ENCODE measurements around the gene MACROD2.
"Not testable (repeated sequence)": the region's sequence is repeated elsewhere in the genome, so short reads cannot be mapped to it uniquely, and the experiment has no call there.

Gene MACROD2

DNA sequence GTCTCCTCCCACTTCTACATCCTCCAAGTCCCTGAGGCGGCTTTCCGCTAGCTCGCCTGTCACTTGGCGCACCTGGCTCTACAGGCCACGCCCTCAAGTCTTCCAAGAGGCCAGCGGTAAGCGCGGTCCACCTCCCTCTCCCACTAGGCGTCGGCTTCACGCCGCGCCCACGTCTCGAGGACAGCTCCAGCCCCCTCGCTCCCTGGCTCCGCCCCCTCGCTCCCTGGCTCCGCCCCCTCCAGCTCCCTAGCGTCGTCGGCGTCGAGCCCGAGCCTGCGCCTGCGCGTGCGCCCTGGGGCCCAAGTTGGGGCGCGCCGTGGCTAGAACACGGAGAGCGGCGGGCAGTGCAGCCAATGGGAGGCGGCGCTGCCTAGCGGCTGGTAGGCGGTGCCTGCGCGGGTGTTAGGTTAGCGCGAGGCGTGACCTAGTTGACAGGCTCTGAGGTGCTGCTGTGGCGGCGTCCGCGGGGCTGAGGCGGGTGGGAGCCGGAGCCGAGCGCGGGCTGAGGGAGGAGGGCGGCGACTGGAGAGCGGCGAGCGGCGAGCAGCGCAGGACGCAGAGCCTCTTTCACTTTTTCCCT is at the start of gene MACROD2:
TSS of gene MACROD2 (plus strand) at position 431 of the 580 bp plus-strand sequence.
- no peak for DNase-seq (ENCODE audit: low read depth, low spot score)

DNA sequence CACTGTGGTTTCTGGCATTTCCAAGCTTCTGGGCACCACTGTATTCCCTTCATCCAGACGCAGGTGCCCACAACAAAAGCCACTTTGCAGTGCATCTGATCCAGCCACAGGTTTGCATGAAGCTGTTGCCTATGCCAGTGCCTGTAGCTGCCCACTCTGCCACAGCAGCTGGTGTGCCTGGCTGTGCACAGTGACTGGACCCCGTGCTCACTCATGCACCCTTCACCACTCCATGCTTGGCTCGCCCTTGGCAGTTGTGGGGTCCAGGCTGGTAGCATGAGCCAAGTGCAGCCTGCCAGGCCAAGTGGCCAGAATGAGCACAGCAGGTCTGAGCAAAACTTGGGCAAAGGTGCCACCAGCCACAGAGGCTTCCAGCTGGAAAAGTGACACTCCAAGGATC is 47.6 kb upstream of the MACROD2 start:
- DNase-seq (ENCODE audit: low read depth, low spot score): no peak

DNA sequence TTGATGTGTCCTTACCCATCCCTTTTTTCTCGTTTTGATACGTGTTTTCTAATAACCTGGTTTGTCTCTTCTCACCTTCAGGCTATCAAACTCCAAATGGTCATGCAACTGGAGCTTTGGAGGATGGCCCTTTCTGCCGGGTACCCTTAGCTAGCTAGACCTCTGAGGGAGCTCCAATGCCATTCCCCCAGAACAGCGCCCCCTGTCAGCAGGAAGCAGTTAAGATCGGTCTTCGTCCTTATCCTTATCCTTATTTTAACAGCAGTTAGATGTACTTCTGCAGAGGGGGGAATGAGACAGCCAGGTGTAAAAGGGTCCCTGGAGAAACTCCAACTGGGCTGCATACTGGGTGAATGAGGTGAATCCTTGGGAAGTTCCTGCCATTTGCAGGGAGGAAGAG is 42.1 kb upstream of the MACROD2 start:
- no peak for DNase-seq (ENCODE audit: low read depth, low spot score)

DNA sequence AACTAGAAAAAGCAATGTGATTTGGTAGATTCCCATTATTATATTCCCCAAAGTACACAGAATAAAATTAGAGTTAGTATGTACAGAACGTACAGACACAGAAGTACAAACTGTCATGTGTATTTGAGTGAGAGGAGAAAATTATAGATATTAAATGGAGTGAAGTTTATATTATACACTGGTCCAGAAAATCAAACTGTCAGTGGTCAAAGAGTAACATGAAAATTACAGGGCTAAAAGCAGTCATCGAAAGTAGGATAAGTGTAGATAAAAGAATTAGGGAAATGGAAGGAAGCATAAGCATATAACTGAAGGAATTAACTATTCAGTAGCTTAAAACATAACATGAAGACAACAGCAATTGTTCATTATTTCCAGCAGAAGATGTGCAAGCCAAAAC is 35.2 kb upstream of the MACROD2 start:
- DNase-seq (ENCODE audit: low read depth, low spot score): no peak

DNA sequence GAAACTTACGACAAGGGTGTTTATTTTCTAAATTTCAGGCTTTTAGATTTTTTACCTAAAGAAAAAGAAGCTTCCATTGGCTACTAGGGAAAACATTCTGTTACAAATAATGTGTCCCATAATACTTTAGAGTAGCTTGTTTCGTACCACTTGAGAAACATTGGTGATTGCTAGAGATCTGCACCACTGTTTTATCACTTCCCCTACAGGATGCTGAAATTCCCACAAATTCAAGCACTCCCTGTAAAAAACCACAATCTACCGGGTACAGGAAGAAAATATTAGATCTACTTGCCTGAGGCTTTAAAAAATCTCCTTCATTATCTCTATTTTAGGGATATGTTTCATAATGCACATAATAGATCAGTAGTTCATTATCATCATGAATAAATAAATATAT is 34.8 kb upstream of the MACROD2 start:
- no peak for DNase-seq (ENCODE audit: low read depth, low spot score)

DNA sequence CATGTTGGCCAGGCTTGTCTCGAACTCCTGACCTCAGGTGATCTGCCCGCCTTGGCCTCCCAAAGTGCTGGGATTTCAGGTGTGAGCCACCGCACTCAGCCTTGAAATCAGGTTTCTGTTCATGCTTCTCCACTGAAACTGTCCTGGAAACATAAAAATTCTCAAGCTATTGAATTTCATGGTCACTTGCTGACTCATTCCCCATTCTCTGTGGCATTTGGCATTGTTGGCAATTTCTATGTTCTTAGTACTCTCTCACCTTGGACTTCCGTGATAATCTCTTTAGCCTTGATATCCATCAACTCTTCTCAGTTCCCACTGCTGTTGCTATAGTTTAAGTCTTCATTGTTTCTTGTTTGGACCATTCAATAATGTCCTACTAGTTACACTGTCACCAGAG is 11.1 kb upstream of the MACROD2 start:
- DNase-seq (ENCODE audit: low read depth, low spot score): no peak

DNA sequence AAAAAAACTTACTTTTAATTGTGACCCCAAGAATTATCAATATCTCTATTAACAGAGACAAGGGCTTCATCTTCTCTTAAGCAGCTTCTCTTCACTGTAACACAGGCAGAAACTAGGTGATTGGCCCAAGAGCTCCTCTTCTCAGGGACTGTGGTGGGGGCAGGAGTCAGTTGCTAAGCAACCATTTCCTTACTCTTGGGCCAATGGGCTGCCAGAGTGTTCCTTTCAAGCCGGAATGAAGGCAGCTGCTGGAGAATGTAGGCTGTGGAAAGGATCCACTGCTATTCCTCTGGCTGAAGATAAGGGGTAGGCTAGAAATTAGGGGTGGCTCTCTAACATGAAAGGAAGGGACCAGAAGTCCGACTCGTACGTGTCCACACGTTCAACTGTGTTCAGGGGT is 4.9 kb upstream of the MACROD2 start, which contains the start of gene SEL1L2:
TSS of gene SEL1L2 (minus strand) at position 150 of the 400 bp plus-strand sequence. CDS start at position 70, 80 bp downstream.
- DNase-seq (ENCODE audit: low read depth, low spot score): no peak

DNA sequence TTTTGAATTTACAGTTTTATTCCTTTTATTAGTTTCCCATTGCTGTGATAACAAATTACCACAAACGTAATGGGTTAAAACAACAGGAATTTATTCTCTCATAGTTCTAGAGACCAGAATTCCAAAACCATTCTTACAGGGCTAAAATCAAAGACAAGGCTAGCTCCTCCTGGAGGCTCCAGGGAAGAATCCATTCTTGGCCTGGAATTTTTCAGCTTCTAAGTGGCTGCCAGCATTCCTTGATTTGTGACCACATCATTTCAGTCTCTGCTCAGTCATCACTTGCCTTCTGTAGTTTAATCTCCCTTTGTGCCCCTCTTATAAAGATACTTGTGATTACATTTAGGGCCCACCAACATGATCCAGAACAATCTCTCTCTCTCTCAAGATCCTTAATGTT is 4.0 kb upstream of the MACROD2 start:
- DNase-seq (ENCODE audit: low read depth, low spot score): no peak

DNA sequence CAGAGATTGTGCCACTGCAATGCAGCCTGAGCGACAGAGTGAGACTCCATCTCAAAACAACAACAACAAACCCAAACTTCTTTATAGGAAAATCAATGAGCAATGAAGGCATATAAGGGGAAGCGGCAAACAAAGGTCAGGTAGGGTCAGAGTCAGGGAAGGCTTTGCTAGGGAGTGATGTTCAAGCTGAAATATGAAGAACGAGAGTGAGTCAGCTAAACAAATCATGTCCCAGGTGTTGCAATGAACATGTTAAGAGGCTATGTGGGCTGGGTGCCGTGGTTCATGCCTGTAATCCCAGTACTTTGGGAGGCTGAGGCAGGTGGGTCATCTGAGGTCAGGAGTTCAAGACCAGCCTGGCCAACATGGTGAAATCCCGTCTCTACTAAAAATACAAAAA is 3.4 kb upstream of the MACROD2 start:
- DNase-seq (ENCODE audit: low read depth, low spot score): not testable (repeated sequence)

DNA sequence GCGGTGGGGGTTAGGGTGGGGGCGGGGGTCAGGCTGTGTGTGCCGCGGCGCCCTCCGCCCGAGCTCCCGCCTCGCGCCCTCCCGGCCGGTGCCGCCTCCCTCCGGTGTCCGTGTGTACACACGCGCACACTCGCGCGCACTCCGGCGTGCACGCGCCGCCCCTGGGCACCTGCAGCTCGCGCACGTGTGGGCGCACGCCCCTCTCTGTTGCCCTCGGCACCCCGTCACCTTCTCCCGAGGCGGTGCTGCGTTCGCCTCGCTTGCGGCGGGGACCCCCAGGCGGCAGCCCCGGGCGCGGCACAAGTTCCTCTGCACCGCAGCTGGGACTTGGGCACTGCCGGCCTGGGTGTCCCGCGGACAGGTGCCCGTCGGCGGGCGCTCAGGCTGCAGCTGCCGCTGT is 525 bp downstream of the MACROD2 start:
- no peak for DNase-seq (ENCODE audit: low read depth, low spot score)

DNA sequence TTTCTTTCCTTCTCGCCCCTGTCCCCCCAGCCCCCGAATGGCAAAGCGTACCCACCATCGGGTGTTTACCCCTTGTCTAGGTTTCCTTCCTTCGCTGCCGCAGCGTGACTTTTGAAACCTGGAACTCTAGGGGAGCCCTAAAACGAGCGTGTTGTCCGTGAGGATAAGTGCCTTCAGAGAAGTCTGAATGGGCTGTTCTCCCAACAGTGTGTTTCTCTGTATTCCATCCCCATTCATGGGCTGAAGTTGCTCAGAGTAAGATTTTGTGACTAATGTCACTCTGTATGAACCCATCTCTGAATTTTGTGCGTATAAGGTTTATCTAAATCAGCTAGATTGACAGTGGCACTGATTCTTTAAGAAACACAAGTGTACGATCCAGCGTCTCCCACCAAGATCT is 949 bp downstream of the MACROD2 start:
- no peak for DNase-seq (ENCODE audit: low read depth, low spot score)

DNA sequence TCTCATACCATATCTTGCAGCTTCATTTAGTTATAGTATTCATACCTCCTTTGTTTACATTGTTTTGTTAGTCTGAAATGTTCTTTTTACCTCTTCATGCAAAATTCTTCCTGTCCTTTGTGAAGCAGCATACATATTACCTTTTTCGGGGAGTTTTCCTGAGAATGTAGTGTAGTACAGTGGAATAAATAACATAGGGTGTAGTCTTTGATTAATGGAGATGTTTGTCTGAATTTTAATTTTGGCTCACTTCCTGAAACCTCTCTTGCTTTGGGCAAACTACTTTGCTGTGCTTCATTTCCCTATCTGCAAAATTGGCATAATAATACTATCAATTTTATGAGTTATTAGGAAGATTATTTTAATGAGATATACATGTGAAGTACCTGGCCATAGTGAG is 5.6 kb downstream of the MACROD2 start:
- DNase-seq (ENCODE audit: low read depth, low spot score): no peak

DNA sequence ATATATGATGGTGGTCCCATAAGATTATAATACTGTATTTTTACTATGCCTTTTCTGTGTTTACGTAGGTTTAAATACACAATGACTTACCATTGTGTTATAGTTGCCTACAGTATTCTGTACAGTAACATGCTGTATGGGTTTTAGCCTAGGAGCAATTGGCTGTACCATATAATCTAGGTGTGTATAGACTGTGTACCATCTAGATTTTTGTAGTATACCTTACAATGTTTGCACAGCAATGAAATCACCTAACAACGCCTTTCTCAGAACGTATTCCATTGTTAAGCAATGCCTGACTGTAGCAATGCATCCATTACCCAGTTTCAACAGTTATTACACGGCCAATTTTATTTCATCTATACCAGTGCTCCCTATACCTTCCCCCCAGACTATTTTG is 10.7 kb downstream of the MACROD2 start:
- no peak for DNase-seq (ENCODE audit: low read depth, low spot score)

DNA sequence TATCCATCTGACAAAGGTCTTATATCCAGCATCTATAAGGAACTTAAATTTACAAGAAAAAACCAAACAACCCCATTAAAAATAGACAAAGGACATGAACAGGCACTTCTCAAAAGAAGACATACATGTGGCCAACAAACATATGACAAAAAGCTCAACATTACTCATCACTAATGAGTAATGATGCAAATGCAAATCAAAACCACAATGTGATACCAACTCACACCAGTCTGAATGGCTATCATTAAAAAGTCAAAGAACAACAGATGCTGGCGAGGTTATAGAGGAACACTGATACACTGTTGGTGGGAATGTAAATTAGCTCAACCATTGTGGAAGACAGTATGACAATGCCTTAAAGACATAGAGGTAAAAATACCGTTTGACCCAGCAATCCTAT is 13.9 kb downstream of the MACROD2 start:
- DNase-seq (ENCODE audit: low read depth, low spot score): no peak

DNA sequence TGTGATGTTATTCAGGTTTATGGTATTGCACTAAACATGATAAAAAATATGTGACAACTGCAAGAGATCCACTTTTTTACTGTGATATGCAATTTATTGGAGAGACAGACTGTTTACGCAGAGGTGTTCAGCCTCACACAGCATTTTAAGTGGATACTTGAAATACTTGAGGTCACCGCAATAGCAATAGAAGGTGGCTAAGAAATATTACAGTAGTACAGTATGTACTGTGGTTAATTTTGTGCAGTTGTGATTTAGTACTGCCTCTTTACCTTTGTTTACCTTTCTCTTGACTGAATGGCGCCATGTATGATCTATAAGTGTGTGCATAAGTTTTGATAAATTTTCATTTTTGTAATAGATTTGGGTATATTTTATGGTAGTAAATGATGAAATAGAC is 17.4 kb downstream of the MACROD2 start:
- DNase-seq (ENCODE audit: low read depth, low spot score): no peak

DNA sequence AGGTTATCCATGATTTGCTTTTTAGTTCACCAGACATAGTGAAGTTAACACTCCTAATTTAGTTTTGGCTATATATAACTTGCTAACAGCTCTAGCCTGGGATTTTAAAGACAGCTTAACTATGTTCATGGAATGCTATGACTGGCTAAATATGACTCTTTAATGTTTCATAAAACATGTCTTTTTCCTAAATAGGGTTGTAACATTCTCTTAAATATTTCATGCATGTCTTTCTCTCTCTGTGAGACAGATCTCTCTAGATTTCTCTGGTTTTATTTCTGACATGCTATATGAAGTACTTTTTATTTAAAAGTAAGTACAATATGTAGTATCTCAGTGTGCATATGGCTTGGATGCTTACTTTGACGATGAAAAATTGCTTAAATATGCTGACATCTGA is 35.7 kb downstream of the MACROD2 start:
- no peak for DNase-seq (ENCODE audit: low read depth, low spot score)

DNA sequence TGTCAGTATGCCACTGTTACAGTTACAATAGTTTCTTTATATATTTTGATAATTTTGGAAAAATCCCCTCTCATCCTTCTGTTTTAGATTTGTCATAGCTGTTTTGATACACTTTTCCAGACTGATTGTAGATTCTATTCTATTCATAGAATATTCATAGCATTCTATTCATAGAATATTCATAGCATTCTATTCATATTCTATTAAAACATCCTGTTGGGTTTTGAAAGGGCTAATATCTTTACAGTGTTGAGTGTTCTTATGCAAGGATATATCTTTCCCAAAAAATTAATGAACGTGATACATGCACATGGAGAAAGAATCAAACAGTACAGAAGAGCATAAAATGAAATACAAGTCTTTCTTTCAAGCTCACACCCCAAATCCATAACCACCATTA is 38.0 kb downstream of the MACROD2 start:
- no peak for DNase-seq (ENCODE audit: low read depth, low spot score)

DNA sequence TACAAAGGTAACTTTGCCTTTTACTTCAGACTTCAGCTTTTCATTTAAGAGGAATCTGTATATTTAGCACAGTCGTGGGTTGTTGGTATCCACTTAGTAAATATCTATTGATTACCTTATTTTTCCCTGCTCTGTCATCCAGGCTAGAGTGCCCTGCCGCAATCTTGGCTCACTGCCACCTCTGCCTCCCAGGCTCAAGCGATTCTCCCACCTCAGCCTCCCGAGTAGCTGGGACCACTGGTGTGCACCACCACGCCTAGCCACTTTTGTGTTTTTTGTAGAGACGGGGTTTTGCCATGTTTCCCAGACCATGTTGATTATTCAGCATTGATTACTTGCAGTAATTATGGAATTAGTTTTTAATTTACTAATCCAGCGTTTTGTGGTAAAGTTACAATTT is 41.3 kb downstream of the MACROD2 start:
- DNase-seq (ENCODE audit: low read depth, low spot score): no peak

DNA sequence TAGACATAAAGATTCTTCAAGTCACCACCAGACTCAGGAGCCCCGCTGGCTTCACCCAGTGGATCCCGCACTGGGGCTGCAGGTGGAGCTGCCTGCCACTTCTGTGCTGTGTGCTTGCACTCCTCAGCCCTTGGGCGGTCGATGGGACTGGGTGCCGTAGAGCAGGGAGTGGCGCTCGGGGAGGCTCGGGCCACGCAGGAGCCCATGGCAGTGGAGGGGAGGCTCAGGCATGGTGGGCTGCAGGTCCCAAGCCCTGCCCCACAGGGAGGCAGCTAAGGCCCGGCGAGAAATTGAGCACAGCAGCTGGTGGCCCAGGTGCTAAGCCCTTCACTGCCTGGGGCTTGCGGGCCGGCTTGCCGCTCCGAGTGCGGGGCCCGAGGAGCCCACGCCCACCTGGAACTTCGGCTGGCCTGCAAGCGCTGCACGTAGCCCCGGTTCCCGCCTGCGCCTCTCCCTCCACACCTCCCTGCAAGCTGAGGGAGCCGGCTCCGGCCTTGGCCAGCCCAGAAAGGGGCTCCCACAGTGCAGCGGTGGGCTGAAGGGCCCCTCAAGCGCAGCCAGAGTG is 49.5 kb downstream of the MACROD2 start:
- DNase-seq (ENCODE audit: low read depth, low spot score): not testable (repeated sequence)

DNA sequence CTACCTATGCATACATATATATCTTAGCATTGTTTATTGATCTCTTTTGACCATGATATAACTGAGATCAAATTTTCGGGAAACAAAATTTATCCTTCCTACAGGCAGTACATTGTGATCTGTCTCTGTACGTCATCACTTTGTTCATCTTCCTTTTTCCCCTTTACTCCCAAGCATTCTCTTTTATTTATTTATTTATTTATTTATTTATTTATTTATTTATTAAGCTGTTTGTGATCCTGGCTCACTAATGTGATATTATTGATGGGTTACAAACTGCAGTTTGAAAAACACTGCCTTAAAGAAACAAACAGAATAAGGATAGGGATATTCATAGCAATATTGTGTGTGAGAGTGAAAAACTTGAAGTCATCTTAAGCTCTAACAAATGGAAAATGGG is 51.2 kb downstream of the MACROD2 start:
- DNase-seq (ENCODE audit: low read depth, low spot score): no peak

DNA sequence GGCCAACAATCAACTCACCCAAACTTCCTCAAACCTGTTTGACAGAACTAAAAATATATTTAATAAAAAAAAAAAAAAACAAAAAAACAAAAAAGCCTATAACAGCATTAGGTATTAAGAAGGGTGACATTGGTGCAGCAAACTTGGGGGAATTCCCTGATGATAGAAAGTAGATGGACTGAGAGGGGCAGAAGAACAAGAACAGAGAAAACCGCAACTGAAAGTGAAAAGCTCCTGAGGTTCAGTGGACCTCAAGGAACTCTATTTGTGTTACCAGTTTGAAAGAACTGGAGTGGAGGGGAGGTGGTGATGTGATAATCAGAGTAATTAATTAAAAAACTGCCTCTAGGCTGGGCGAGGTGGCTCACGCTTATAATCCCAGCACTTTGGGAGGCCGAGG is 53.8 kb downstream of the MACROD2 start:
- DNase-seq (ENCODE audit: low read depth, low spot score): no peak

DNA sequence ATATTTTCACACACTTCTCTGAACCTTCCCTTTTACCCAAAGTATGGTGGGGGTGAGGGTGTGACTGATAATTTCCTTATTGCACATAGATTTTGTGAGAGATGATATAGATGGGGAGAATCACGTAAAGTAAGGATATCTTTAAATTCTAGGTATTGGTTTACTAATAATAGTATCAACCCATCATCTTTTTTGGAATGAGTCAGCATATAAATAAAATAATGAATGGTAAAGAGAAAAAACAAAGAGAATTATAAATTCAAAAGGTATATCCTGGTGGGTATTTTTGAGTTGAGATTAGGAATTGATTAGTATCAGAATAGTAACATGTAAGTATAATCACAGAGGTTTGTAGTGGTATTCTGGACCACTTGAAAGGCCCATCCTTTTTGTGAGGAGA is 56.1 kb downstream of the MACROD2 start:
- DNase-seq (ENCODE audit: low read depth, low spot score): no peak

DNA sequence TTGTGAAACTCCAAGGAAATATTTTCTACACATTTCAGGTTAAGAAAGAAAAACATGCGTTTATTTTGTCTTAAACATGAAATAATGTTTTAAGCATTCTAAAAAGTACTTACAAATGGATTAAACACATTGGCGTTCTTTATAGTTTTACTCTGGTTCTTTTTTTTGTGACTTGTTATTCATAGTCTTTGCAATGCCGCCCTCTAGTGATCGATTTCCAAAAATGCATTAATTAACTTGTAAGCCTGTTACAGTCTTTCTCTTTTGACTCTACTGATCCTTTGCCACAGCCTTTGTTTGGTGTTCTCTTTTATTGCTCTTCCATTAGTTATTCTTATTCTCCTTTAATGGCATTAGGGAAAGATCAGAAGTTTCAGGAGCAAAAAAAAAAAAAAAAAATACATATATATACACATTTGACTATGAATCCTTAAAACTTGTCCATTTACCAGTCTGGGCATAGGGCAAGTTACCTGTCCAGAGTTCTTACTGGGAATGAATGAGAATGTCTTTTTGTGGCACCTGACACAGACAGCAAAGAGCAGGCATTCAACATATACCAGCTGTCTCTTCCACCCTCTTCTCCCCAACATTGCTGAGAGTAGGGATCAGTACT is 59.9 kb downstream of the MACROD2 start:
- DNase-seq (ENCODE audit: low read depth, low spot score): no peak

DNA sequence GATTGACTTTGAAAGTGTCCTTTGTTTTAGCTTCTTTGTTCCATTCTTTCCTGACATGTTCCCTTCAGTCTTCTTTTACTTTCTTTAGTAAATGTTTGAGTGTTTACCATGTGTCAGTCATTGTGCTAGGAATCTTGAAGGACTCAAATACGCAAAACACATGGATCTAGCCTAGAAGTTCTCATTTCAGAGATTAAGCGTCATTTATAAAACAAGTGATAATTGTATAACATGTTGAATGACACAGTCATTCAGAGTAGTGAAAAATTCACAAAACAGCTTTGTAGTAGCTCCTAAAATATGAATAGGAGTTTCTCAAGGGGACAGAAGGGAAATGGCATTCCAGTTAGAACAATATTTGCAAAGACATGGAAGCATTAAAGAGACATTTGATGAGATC is 66.9 kb downstream of the MACROD2 start:
- no peak for DNase-seq (ENCODE audit: low read depth, low spot score)
